ENCODE measurements around the gene RNF157.

RNF157 gene

GRCh38 chr17:76125922-76126321 lies 114.4 kb downstream of the RNF157 start:
- Histone ChIP-seq H3K36me3 (ENCODE audit: control insufficient read depth, low read length) (no peaks in the 10 kb centered on the region), H3F3A (ENCODE audit: control insufficient read depth, insufficient read depth) (no peaks in the 10 kb centered on the region), H4K20me1 (ENCODE audit: control insufficient read depth, insufficient read depth, low read depth, low read length) (no peaks in the 10 kb centered on the region), H3K4me3 (ENCODE audit: low read length) (no peak overlapping the region), H3K9me2 (replicated peaks; ENCODE audit: control insufficient read depth, low read length) (no peaks in the 10 kb centered on the region), H3K79me2 (ENCODE audit: control insufficient read depth, low read length) (no peaks in the 10 kb centered on the region), H3K27ac (ENCODE audit: low read depth, low read length) (no peak overlapping the region), H3K4me1 (ENCODE audit: control insufficient read depth, low read length) (peaks cover 18% of the 10 kb centered on the region), H3K4me2 (ENCODE audit: low read length) (no peak overlapping the region), H3K9me3 (ENCODE audit: control insufficient read depth, insufficient read depth, low read length) (no peaks in the 10 kb centered on the region), H3K27me3 (ENCODE audit: control insufficient read depth, low read length) (0 out of 2 replicates have a peak, but pooled peaks cover 3% of the 10 kb centered on the region)
- TF ChIP-seq, protein P1, sequence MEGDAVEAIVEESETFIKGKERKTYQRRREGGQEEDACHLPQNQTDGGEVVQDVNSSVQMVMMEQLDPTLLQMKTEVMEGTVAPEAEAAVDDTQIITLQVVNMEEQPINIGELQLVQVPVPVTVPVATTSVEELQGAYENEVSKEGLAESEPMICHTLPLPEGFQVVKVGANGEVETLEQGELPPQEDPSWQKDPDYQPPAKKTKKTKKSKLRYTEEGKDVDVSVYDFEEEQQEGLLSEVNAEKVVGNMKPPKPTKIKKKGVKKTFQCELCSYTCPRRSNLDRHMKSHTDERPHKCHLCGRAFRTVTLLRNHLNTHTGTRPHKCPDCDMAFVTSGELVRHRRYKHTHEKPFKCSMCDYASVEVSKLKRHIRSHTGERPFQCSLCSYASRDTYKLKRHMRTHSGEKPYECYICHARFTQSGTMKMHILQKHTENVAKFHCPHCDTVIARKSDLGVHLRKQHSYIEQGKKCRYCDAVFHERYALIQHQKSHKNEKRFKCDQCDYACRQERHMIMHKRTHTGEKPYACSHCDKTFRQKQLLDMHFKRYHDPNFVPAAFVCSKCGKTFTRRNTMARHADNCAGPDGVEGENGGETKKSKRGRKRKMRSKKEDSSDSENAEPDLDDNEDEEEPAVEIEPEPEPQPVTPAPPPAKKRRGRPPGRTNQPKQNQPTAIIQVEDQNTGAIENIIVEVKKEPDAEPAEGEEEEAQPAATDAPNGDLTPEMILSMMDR (IDR thresholded peaks at IDR 0.05; ENCODE audit: low read depth, low read length, poor library complexity, severe bottlenecking), result no peak
- TF ChIP-seq EZH2phosphoT487 (IDR thresholded peaks at IDR 0.05; ENCODE audit: borderline replicate concordance, low read length), result no peak

GRCh38 chr17:76125391-76125675 lies 115.0 kb downstream of the RNF157 start:
- no peak overlapping the region for H3K4me2 ChIP-seq (ENCODE audit: low read length)
- no peak overlapping the region for H3K4me3 ChIP-seq (ENCODE audit: low read length)
- H3K27me3 ChIP-seq (ENCODE audit: control insufficient read depth, low read length), result 0 out of 2 replicates have a peak, but pooled peaks cover 3% of the 10 kb centered on the region
- H3K4me1 ChIP-seq (ENCODE audit: control insufficient read depth, low read length), result peaks cover 18% of the 10 kb centered on the region
- H3F3A ChIP-seq (ENCODE audit: control insufficient read depth, insufficient read depth), result no peaks in the 10 kb centered on the region
- TF ChIP-seq EZH2phosphoT487 (IDR thresholded peaks at IDR 0.05; ENCODE audit: borderline replicate concordance, low read length), result no peak
- TF ChIP-seq, protein P1 (IDR thresholded peaks at IDR 0.05; ENCODE audit: low read depth, low read length, poor library complexity, severe bottlenecking), result no peak
- H3K9me3 ChIP-seq (ENCODE audit: control insufficient read depth, insufficient read depth, low read length), result no peaks in the 10 kb centered on the region
- H3K36me3 ChIP-seq (ENCODE audit: control insufficient read depth, low read length), result no peaks in the 10 kb centered on the region
- no peaks in the 10 kb centered on the region for H3K9me2 ChIP-seq (replicated peaks; ENCODE audit: control insufficient read depth, low read length)
- H3K79me2 ChIP-seq (ENCODE audit: control insufficient read depth, low read length), result no peaks in the 10 kb centered on the region
- H3K27ac ChIP-seq (ENCODE audit: low read depth, low read length), result no peak overlapping the region
- no peaks in the 10 kb centered on the region for H4K20me1 ChIP-seq (ENCODE audit: control insufficient read depth, insufficient read depth, low read depth, low read length)

DNA sequence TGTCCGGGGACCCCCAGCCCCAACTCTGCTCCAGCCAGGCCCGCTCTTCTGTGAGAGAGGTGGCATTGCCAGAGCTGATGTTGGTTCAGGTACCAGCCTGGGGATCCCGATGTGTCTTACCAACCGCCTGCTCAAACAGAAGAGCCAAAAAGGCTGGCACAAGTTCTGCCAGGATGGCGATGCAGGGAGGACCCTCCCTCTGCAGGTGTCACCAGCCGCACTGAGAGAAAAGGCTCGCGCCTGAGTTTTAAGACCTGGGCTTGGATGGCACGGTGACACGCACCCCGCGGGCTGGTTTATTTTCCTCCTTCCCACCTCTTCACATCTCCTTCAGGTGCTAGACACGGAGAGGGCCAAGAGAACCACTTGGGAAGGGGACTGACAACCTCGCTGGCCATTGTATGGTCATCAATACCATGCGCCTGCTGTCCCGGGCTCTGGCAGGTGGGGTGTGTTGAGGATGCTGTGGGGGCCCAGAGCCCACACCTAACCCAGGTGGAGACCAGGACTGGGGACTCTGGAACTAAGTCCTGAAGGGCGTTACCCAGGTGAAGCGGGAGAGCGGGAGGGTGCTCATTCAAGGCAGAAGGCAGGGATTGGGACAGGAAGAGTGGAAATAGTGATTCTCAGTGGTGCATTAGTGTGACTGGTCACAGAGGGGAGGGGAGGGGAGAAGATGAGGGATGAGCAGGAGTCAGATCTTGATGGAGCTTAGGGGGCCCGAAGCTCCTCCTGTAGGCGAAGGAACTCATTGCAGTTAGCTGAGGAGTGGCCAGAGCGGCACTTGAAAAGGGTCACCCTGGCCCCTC lies 115.5 kb downstream of the RNF157 start:
- Histone ChIP-seq H3K4me2 (ENCODE audit: low read length) (no peak overlapping the region), H3K27me3 (ENCODE audit: control insufficient read depth, low read length) (0 out of 2 replicates have a peak, but pooled peaks cover 3% of the 10 kb centered on the region), H3K79me2 (ENCODE audit: control insufficient read depth, low read length) (no peaks in the 10 kb centered on the region), H3K36me3 (ENCODE audit: control insufficient read depth, low read length) (no peaks in the 10 kb centered on the region), H3F3A (ENCODE audit: control insufficient read depth, insufficient read depth) (no peaks in the 10 kb centered on the region), H3K9me3 (ENCODE audit: control insufficient read depth, insufficient read depth, low read length) (no peaks in the 10 kb centered on the region), H3K4me3 (ENCODE audit: low read length) (no peak overlapping the region), H4K20me1 (ENCODE audit: control insufficient read depth, insufficient read depth, low read depth, low read length) (no peaks in the 10 kb centered on the region), H3K9me2 (replicated peaks; ENCODE audit: control insufficient read depth, low read length) (no peaks in the 10 kb centered on the region), H3K4me1 (ENCODE audit: control insufficient read depth, low read length) (peaks cover 18% of the 10 kb centered on the region), H3K27ac (ENCODE audit: low read depth, low read length) (no peak overlapping the region)
- TF ChIP-seq, protein P1 (IDR thresholded peaks at IDR 0.05; ENCODE audit: low read depth, low read length, poor library complexity, severe bottlenecking), result peak; percentile 37
- no peak for TF ChIP-seq EZH2phosphoT487 (IDR thresholded peaks at IDR 0.05; ENCODE audit: borderline replicate concordance, low read length)

Data from DOHH2 (cell line).